Measurements from ENCODE around the gene AGAP2. TPM values are rescaled to one million over a fixed set of nuclear protein-coding genes. Genes with fewer than 3 reads are reported as not detected.
A peak's percentile ranks its signal among the peaks of the same experiment; 100 is the strongest.

AGAP2 gene
- total and polyA plus RNA-seq, 2 donors (not counting 1 experiment from before 2014, with no cell fraction given), result 22.2 to 27.0 TPM

DNA sequence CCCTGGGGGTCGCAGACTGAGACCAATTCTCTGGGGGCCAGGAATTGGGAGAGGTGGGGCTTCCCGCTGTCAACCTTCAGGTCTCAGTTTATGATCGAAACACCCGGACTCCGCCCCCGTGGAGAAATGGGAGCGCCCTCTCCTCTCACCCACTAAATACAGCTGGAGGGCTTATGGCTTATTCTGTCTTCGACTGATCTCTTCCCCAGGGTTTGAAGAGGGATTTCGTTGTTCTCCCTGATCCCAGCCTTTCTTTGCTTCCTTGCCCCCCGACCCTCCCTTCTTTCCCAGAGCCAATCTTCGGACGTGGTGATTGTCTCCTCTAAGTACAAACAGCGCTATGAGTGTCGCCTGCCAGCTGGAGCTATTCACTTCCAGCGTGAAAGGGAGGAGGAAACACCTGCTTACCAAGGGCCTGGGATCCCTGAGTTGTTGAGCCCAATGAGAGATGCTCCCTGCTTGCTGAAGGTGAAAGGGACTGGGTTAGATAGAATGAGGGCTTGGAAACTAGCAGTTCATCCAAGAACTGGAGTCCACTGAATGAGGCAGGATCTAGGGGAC, 44.0 kb downstream of the AGAP2 start:
- H2AFZ ChIP-seq (ENCODE audit: insufficient read depth, low read depth, low read length, poor library complexity, severe bottlenecking), result peak overlapping the region; percentile 94
- H3K4me3 ChIP-seq (ENCODE audit: control extremely low read depth in 1 of 5, extremely low read depth in 1 of 5, insufficient read depth in 1 of 5, low read depth in 2 of 5, low read length in 4 of 5), result peak overlapping the region; percentile 80 to 93 (median 89)
- no peak for ATAC-seq (ENCODE audit: low read depth)

More for the DNA sequence above, 44.0 kb downstream of the AGAP2 start:
- peak overlapping the region; percentile 62 to 78 for H3K27ac ChIP-seq (ENCODE audit: low read length in 2 of 2)
- 0% methylated on average over 5 of the region's 15 CpGs for WGBS (ENCODE audit: insufficient coverage)
- peak overlapping the region; percentile 82 for H3K4me2 ChIP-seq (replicated peaks; ENCODE audit: low read depth, low read length, poor library complexity, severe bottlenecking)
- ChIA-PET POLR2A (interaction anchor here (1.2 kb wide), 1 partner anchor 62 kb away, joined by 4 read pairs; no protein-coding TSS in a partner anchor), CTCF (interaction anchor here (1.1 to 2.7 kb wide), 4 partner anchors 10 to 73 kb away, joined by 3 to 9 read pairs (median 6); partner anchors contain the start of gene B4GALNT1)
- H3K27ac Mint-ChIP-seq, result no peak overlapping the region
- H3K4me1 ChIP-seq (ENCODE audit: control insufficient read depth in 2 of 2, insufficient read depth in 2 of 2, low read length in 2 of 2), result peaks cover 13 to 17% of the 10 kb centered on the region in 2 donors
- peaks cover 20% of the 10 kb centered on the region for H3K4me1 Mint-ChIP-seq
- no peak overlapping the region for H3K4me3 Mint-ChIP-seq
- peaks cover 10% of the 10 kb centered on the region for H3K27me3 Mint-ChIP-seq
- peak overlapping the region; percentile 82 for H3K9ac ChIP-seq (ENCODE audit: low read length)
- H3K9me3 ChIP-seq (ENCODE audit: control extremely low read depth in 1 of 3, control insufficient read depth in 2 of 3, insufficient read depth in 1 of 3, low read length in 2 of 3), result no peaks in the 10 kb centered on the region
- no peak for TF ChIP-seq EZH2 (IDR thresholded peaks at IDR 0.05; ENCODE audit: borderline replicate concordance, insufficient read depth, low read depth, low read length, poor library complexity, severe bottlenecking)
- TF ChIP-seq, protein P1, sequence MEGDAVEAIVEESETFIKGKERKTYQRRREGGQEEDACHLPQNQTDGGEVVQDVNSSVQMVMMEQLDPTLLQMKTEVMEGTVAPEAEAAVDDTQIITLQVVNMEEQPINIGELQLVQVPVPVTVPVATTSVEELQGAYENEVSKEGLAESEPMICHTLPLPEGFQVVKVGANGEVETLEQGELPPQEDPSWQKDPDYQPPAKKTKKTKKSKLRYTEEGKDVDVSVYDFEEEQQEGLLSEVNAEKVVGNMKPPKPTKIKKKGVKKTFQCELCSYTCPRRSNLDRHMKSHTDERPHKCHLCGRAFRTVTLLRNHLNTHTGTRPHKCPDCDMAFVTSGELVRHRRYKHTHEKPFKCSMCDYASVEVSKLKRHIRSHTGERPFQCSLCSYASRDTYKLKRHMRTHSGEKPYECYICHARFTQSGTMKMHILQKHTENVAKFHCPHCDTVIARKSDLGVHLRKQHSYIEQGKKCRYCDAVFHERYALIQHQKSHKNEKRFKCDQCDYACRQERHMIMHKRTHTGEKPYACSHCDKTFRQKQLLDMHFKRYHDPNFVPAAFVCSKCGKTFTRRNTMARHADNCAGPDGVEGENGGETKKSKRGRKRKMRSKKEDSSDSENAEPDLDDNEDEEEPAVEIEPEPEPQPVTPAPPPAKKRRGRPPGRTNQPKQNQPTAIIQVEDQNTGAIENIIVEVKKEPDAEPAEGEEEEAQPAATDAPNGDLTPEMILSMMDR (IDR thresholded peaks at IDR 0.05), result no peak
- H3K36me3 ChIP-seq (replicated peaks in 1 of 2; ENCODE audit: control extremely low read depth in 1 of 2, control insufficient read depth in 1 of 2, extremely low read depth in 1 of 2, insufficient read depth in 2 of 2, low read length in 1 of 2), result peaks cover 5 to 38% of the 10 kb centered on the region in 2 experiments
- peaks cover 27% of the 10 kb centered on the region for H3K79me2 ChIP-seq (ENCODE audit: control insufficient read depth, insufficient read depth, low read length)
- H3K27me3 ChIP-seq (replicated peaks in 1 of 4; ENCODE audit: control extremely low read depth in 1 of 4, control insufficient read depth in 3 of 4, insufficient read depth in 4 of 4, low read length in 3 of 4), result no peaks in the 10 kb centered on the region
- peaks cover 15% of the 10 kb centered on the region for H4K20me1 ChIP-seq (ENCODE audit: control insufficient read depth, insufficient read depth, low read length, poor library complexity, severe bottlenecking)
- intact Hi-C loops (cut with micrococcal nuclease), result loop anchor here (1.0 to 5.0 kb wide), 7 partner anchors 50 to 243 kb away; partner anchors contain the start of genes B4GALNT1, CDK4, DCTN2 and MBD6
- DNase-seq, result peak; percentile 29
- no peaks in the 10 kb centered on the region for H3K9me3 Mint-ChIP-seq (ENCODE audit: insufficient read depth)
